ENCODE data around the gene AFG1L. TPM values are rescaled to one million over a fixed set of nuclear protein-coding genes. Genes with fewer than 3 reads are reported as not detected.

AFG1L gene
- total RNA-seq, 1 donor from 2014 or later = 0.53 TPM

GRCh38 chr6:108363889-108364313 is 69.0 kb downstream of the AFG1L start:
- no peaks in the 10 kb centered on the region for H3K27me3 ChIP-seq
- no peak for TF ChIP-seq CTCF (IDR thresholded peaks at IDR 0.05)

DNA sequence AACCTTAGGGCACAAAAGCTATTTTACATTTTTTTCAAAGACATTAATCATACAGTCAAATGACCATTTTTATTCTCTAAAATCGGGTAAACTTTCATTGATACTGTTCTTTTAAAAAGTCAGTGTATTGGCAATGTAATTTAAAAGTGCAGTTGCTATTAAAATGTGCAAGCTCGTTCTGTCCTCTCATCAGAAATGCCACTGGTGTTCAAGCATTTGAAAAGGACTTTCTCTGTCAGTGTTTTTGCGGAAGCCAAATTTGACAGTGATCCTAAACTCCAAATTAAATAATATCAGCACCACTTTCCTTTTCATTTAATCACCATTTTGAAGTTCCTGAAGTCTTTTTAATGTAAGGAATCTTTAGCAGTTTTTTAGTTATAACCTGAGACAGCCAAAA is 69.6 kb downstream of the AFG1L start:
- no peak overlapping the region for H3K27ac ChIP-seq
- H3K9me3 ChIP-seq = no peaks in the 10 kb centered on the region
- no peaks in the 10 kb centered on the region for H3K36me3 ChIP-seq
- H3K4me1 ChIP-seq = no peaks in the 10 kb centered on the region
- no peak overlapping the region for H3K4me3 ChIP-seq
- H3K27me3 ChIP-seq = no peaks in the 10 kb centered on the region
- no peak for DNase-seq (ENCODE audit: low spot score in 2 of 2)
- intact Hi-C loops (cut with DNase I) = no loop called here
- TF ChIP-seq CTCF (IDR thresholded peaks at IDR 0.05) = no peak

More at GRCh38 chr6:108363889-108364313, 69.0 kb downstream of the AFG1L start:
- Histone ChIP-seq H3K27ac (no peak overlapping the region), H3K4me1 (no peaks in the 10 kb centered on the region), H3K4me3 (no peak overlapping the region), H3K9me3 (no peaks in the 10 kb centered on the region), H3K36me3 (no peaks in the 10 kb centered on the region)
- DNase-seq (ENCODE audit: low spot score in 2 of 2) = no peak
- intact Hi-C loops (cut with DNase I) = no loop called here

GRCh38 chr6:108365478-108365877 is 70.6 kb downstream of the AFG1L start:
- no peak for TF ChIP-seq CTCF (IDR thresholded peaks at IDR 0.05)
- no peak overlapping the region for H3K27ac ChIP-seq
- H3K4me1 ChIP-seq = no peaks in the 10 kb centered on the region
- DNase-seq (ENCODE audit: low spot score in 2 of 2) = no peak
- H3K27me3 ChIP-seq = no peaks in the 10 kb centered on the region
- no peaks in the 10 kb centered on the region for H3K36me3 ChIP-seq
- no peak overlapping the region for H3K4me3 ChIP-seq
- intact Hi-C loops (cut with DNase I) = no loop called here
- H3K9me3 ChIP-seq = no peaks in the 10 kb centered on the region

DNA sequence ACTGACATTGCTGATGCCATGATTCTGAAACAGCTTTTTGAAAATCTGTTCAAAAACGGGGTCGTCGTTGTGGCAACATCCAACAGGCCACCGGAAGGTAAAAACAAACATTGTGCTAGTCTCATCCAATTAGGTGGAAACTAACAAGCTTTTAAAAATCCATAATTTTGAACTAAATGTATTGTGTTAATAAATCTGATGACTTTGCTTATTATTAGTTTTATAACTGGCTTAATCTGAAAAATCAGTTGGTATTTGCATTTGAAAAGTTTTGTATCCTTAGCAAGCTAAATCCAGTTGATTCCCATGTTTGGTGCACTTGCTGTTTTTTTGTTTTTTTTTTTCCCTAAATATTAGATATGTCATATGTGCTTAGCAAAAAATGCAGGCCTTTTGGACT is 71.4 kb downstream of the AFG1L start:
- intact Hi-C loops (cut with DNase I) = no loop called here

DNA sequence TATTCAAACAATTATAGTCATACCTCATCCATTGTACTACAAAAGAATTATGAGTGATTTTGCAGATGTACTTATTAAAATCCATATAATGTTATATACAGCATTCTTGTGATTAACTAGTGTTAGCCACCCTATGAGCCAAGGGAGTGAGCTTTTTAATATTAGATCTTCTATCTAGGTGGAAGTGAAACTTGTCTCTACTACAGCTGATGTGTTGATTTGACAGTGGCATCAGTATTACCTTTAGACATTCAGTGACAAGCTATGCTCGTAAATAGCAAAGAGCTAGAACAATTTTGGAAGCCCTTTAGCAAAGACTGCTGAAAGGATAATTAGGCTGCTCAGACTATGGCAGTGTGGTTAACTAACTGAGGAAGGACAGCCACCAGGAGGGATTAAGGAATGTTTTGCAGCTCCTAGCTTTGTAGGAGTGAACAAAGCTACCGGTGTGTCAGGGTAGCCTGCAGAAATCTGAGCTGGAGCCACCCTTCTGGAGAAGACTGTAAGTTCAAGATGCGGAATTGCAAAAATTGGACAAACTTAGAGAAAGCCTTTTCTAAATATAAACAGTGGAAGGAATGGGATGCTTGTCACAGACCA is 73.7 kb downstream of the AFG1L start:
- intact Hi-C loops (cut with DNase I) = no loop called here
- Histone ChIP-seq H3K27me3 (no peaks in the 10 kb centered on the region), H3K36me3 (no peaks in the 10 kb centered on the region), H3K4me1 (no peaks in the 10 kb centered on the region), H3K9me3 (no peaks in the 10 kb centered on the region), H3K27ac (no peak overlapping the region), H3K4me3 (no peak overlapping the region)
- DNase-seq (ENCODE audit: low spot score in 2 of 2) = no peak
- TF ChIP-seq CTCF (IDR thresholded peaks at IDR 0.05) = no peak

More for the DNA sequence above, 71.4 kb downstream of the AFG1L start:
- TF ChIP-seq CTCF (IDR thresholded peaks at IDR 0.05) = no peak
- no peaks in the 10 kb centered on the region for H3K36me3 ChIP-seq
- H3K4me1 ChIP-seq = no peaks in the 10 kb centered on the region
- H3K4me3 ChIP-seq = no peak overlapping the region
- no peak overlapping the region for H3K27ac ChIP-seq
- DNase-seq (ENCODE audit: low spot score in 2 of 2) = no peak
- no peaks in the 10 kb centered on the region for H3K9me3 ChIP-seq
- H3K27me3 ChIP-seq = no peaks in the 10 kb centered on the region

DNA sequence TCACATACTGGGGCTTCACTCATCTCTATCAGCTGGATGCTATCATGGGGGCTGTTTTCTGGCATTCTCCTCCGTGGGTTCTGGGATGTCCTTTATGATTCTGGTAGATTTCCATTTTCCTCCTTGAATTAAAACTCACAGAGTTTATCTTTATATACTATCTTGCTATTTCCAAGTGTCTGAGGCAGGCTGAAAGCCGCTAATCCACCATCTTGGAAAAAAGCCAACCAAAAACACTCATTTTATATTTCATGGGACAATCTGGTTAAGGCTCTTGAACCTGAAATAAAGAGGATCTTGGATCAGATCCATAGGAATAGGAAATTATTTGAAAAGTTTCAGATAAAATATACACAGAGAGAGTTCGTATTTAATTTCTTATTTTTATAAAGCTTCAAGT is 86.0 kb downstream of the AFG1L start:
- no peaks in the 10 kb centered on the region for H3K9me3 ChIP-seq
- no peaks in the 10 kb centered on the region for H3K27me3 ChIP-seq
- no peaks in the 10 kb centered on the region for H3K36me3 ChIP-seq
- DNase-seq (ENCODE audit: low spot score in 2 of 2) = no peak
- intact Hi-C loops (cut with DNase I) = no loop called here
- H3K4me3 ChIP-seq = no peak overlapping the region
- no peak for TF ChIP-seq CTCF (IDR thresholded peaks at IDR 0.05)
- no peak overlapping the region for H3K27ac ChIP-seq
- H3K4me1 ChIP-seq = no peaks in the 10 kb centered on the region
